Loucy (cell line): ENCODE results near the gene SLC5A10.

Experiments used
- H2AFZ ChIP-seq: fragments of 200-600 bp; sonication (generic); 2 replicates; pipeline ENCODE4 v1.6.0; 2016; ENCODE audit warnings: antibody characterized with exemption, mild to moderate bottlenecking, low read length, moderate library complexity
- H3F3A ChIP-seq: fragments of 200-600 bp; 2 replicates; pipeline ENCODE4 v1.6.0; 2016; ENCODE audit warnings: antibody characterized with exemption, low read depth, mild to moderate bottlenecking
- H3K27me3 ChIP-seq: fragments of 200-600 bp; sonication (generic); 2 replicates; pipeline ENCODE4 v1.6.1; 2014; ENCODE audit warnings: low read length, mild to moderate bottlenecking; ENCODE audit not compliant: insufficient read depth, poor library complexity, severe bottlenecking
- H3K36me3 ChIP-seq: fragments of 200-600 bp; sonication (generic); 2 replicates; pipeline ENCODE4 v1.6.1; 2016; ENCODE audit warnings: low read length; ENCODE audit not compliant: insufficient read depth
- H3K4me1 ChIP-seq: fragments of 200-600 bp; sonication (generic); 2 replicates; pipeline ENCODE4 v1.5.1; 2014; ENCODE audit warnings: low read length, mild to moderate bottlenecking; ENCODE audit not compliant: insufficient read depth, poor library complexity, severe bottlenecking
- H3K4me2 ChIP-seq: fragments of 200-600 bp; sonication (generic); 2 replicates; pipeline ENCODE4 v1.6.0; 2014; ENCODE audit warnings: antibody characterized with exemption, low read length, low read depth, mild to moderate bottlenecking; ENCODE audit not compliant: poor library complexity, severe bottlenecking
- H3K4me3 ChIP-seq: fragments of 200-600 bp; sonication (generic); 2 replicates; pipeline ENCODE4 v1.5.1; 2014; ENCODE audit warnings: low read length, mild to moderate bottlenecking, mixed read lengths; ENCODE audit not compliant: poor library complexity, severe bottlenecking
- H3K79me2 ChIP-seq: fragments of 200-600 bp; sonication (generic); 2 replicates; pipeline ENCODE4 v1.6.1; 2014; ENCODE audit warnings: low read length; ENCODE audit not compliant: insufficient read depth
- H3K9ac ChIP-seq: fragments of 200-600 bp; sonication (generic); 2 replicates; pipeline ENCODE4 v1.6.0; 2014; ENCODE audit warnings: mild to moderate bottlenecking, low read depth, low read length, moderate library complexity; ENCODE audit not compliant: poor library complexity, severe bottlenecking
- H3K9me2 ChIP-seq: fragments of 200-600 bp; sonication (generic); replicated peaks from 2 replicates; pipeline ENCODE4 v1.6.1; 2016; ENCODE audit warnings: low read depth, low read length, mixed read lengths
- H3K9me3 ChIP-seq: fragments of 200-600 bp; sonication (generic); 2 replicates; pipeline ENCODE4 v1.6.1; 2014; ENCODE audit warnings: mild to moderate bottlenecking, antibody characterized with exemption, low read length, low read depth; ENCODE audit not compliant: insufficient read depth
- H4K20me1 ChIP-seq: fragments of 200-600 bp; sonication (generic); 2 replicates; pipeline ENCODE4 v1.6.0; 2014; ENCODE audit warnings: antibody characterized with exemption, low read length, mild to moderate bottlenecking; ENCODE audit not compliant: insufficient read depth, poor library complexity, severe bottlenecking
- CTCF ChIP-seq: fragments of 200-600 bp; sonication (generic); conservative IDR thresholded peaks from 2 replicates; pipeline ENCODE4 v1.5.1; 2014; ENCODE audit warnings: mild to moderate bottlenecking, antibody characterized with exemption, low read length
- EZH2phosphoT487 ChIP-seq: fragments of 200-600 bp; IDR thresholded peaks from 2 replicates; pipeline ENCODE4 v1.6.1; 2018; ENCODE audit warnings: antibody characterized with exemption, mild to moderate bottlenecking, moderate library complexity, borderline replicate concordance

The SLC5A10 gene

GRCh38 chr17:19009970-19010369 lies 58.0 kb downstream of the SLC5A10 start:
- Histone ChIP-seq H3K27me3 (no peaks in the 10 kb centered on the region), H3K9me3 (0 out of 2 replicates have a peak, but pooled peaks cover 4% of the 10 kb centered on the region), H3K4me3 (no peak overlapping the region), H3K4me1 (no peaks in the 10 kb centered on the region), H4K20me1 (no peaks in the 10 kb centered on the region), H3K79me2 (no peaks in the 10 kb centered on the region), H3K9ac (no peak overlapping the region), H3K36me3 (no peaks in the 10 kb centered on the region), H3F3A (no peaks in the 10 kb centered on the region), H3K9me2 (no peaks in the 10 kb centered on the region), H3K4me2 (no peak overlapping the region), H2AFZ (no peak overlapping the region)
- TF ChIP-seq EZH2phosphoT487 (no peak), CTCF (no peak)

GRCh38 chr17:19010729-19011505 lies 59.0 kb downstream of the SLC5A10 start:
- H3K4me1 ChIP-seq = no peaks in the 10 kb centered on the region
- no peak overlapping the region for H3K4me2 ChIP-seq
- H3K9me2 ChIP-seq = no peaks in the 10 kb centered on the region
- H3K9me3 ChIP-seq = 0 out of 2 replicates have a peak, but pooled peaks cover 4% of the 10 kb centered on the region
- no peaks in the 10 kb centered on the region for H4K20me1 ChIP-seq
- no peaks in the 10 kb centered on the region for H3K27me3 ChIP-seq
- no peaks in the 10 kb centered on the region for H3K36me3 ChIP-seq
- no peak overlapping the region for H3K4me3 ChIP-seq
- TF ChIP-seq CTCF (no peak), EZH2phosphoT487 (no peak)
- no peaks in the 10 kb centered on the region for H3F3A ChIP-seq
- H2AFZ ChIP-seq = no peak overlapping the region
- H3K9ac ChIP-seq = no peak overlapping the region
- H3K79me2 ChIP-seq = no peaks in the 10 kb centered on the region

- no peaks in the 10 kb centered on the region for H3K9me2 ChIP-seq
- no peak overlapping the region for H2AFZ ChIP-seq
- no peaks in the 10 kb centered on the region for H3K4me1 ChIP-seq
- no peaks in the 10 kb centered on the region for H3F3A ChIP-seq
- no peak overlapping the region for H3K4me2 ChIP-seq
- H3K79me2 ChIP-seq = no peaks in the 10 kb centered on the region
- H3K4me3 ChIP-seq = no peak overlapping the region
- no peaks in the 10 kb centered on the region for H3K27me3 ChIP-seq
- H3K9ac ChIP-seq = no peak overlapping the region
- no peaks in the 10 kb centered on the region for H4K20me1 ChIP-seq
- H3K9me3 ChIP-seq = 0 out of 2 replicates have a peak, but pooled peaks cover 3% of the 10 kb centered on the region
- no peak for TF ChIP-seq CTCF
- TF ChIP-seq EZH2phosphoT487 = no peak
- no peaks in the 10 kb centered on the region for H3K36me3 ChIP-seq
These were observed 59.6 kb downstream of the SLC5A10 start for GRCh38 chr17:19011581-19011980.
